GM12878 (cell line): Measurements from ENCODE around the gene LRCH3. TPM values are rescaled to one million over a fixed set of nuclear protein-coding genes. Genes with fewer than 3 reads are reported as not detected.

ENCODE experiments used
- ATAC-seq: fragments of 200-7000 bp; cut with Tn5 transposase; 3 replicates; pipeline ENCODE4 v1.9.1; 2020; ENCODE audit warnings: mild to moderate bottlenecking, moderate library complexity
- BruUV-seq: library from RNA; stranded (reverse); fragments of 400-500 nt; replicated peaks from 2 replicates; lab custom pipeline; 2021; lab: Mats Ljungman, UMichigan
- CTCF ChIA-PET: fragments of 300-600 bp; sonication (Branson Sonifier 250); formaldehyde crosslinking; extraction: SDS; loops from one replicate; lab custom pipeline; 2021; ENCODE audit warnings: inconsistent platforms; lab: Yijun Ruan, JAX
- POLR2A ChIA-PET: fragments of 350-600 bp; formaldehyde crosslinking; extraction: SDS; loops from one replicate; lab custom pipeline; 2021; ENCODE audit warnings: inconsistent platforms; lab: Charles Lee
- RAD21 ChIA-PET: fragments of 300-600 bp; sonication (Branson Sonifier 250); formaldehyde crosslinking; loops from one replicate; lab custom pipeline; 2023; ENCODE audit warnings: antibody characterized with exemption; ENCODE audit not compliant: unreplicated experiment; lab: Charles Lee
- SMC1A ChIA-PET: fragments of 300-600 bp; sonication (Branson Sonifier 250); formaldehyde crosslinking; loops from one replicate; lab custom pipeline; 2023; ENCODE audit not compliant: unreplicated experiment, uncharacterized antibody; lab: Charles Lee
- DNase-seq: peaks from one replicate; pipeline ENCODE4 v3.0.0-alpha.2; 2011; ENCODE audit warnings: low read depth, low spot score
- FAIRE-seq: peaks from 3 replicates; lab custom pipeline; 2011; peaks lifted over from hg19 to GRCh38; lab: Jason Lieb, UNC
- H2AFZ ChIP-seq: 2 replicates; pipeline ENCODE4 v1.6.0; 2011; ENCODE audit warnings: low read depth, low read length, control low read depth; ENCODE audit not compliant: control insufficient read depth
- H3K27ac ChIP-seq: 2 replicates; pipeline ENCODE4 v1.5.1; 2011; ENCODE audit warnings: control low read depth; ENCODE audit not compliant: control insufficient read depth, insufficient read depth
- H3K27me3 ChIP-seq, 2 experiments: replicated peaks in 1 of 2; 2 replicates each; pipeline versions ENCODE4 v1.6.0 to v1.6.1; 2011; ENCODE audit warnings: low read length in 1 of 2; ENCODE audit not compliant: control insufficient read depth in 2 of 2, insufficient read depth in 2 of 2
- H3K36me3 ChIP-seq, 2 experiments: 2 replicates each; pipeline ENCODE4 v1.5.1; 2011; ENCODE audit warnings: low read length in 1 of 2; ENCODE audit not compliant: control insufficient read depth in 2 of 2, insufficient read depth in 2 of 2
- H3K4me1 ChIP-seq: 2 replicates; pipeline ENCODE4 v1.6.1; 2011; ENCODE audit warnings: mild to moderate bottlenecking, low read length, moderate library complexity, mixed read lengths; ENCODE audit not compliant: control insufficient read depth, insufficient read depth
- H3K4me2 ChIP-seq: 2 replicates; pipeline ENCODE4 v1.6.0; 2011; ENCODE audit warnings: control low read depth; ENCODE audit not compliant: control insufficient read depth, insufficient read depth
- H3K4me3 ChIP-seq: fragments of 200-600 bp; sonication (generic); 2 replicates; pipeline ENCODE4 v1.5.1; 2016
- H3K79me2 ChIP-seq: 2 replicates; pipeline ENCODE4 v1.6.0; 2011; ENCODE audit warnings: low read length; ENCODE audit not compliant: control insufficient read depth, insufficient read depth
- H3K9ac ChIP-seq: 2 replicates; pipeline ENCODE4 v1.8.0; 2011; ENCODE audit warnings: low read length, control low read depth, mixed read lengths; ENCODE audit not compliant: control insufficient read depth, insufficient read depth
- H3K9me3 ChIP-seq: replicated peaks from 3 replicates; pipeline ENCODE4 v1.5.1; 2011; ENCODE audit warnings: mild to moderate bottlenecking, low read length; ENCODE audit not compliant: control insufficient read depth, insufficient read depth
- H4K20me1 ChIP-seq: 2 replicates; pipeline ENCODE4 v1.6.0; 2011; ENCODE audit not compliant: control insufficient read depth, insufficient read depth
- BHLHE40 ChIP-seq, 2 experiments: fragments of 450-650 bp in 1 of 2; IDR thresholded peaks; 2 replicates each; pipeline ENCODE4 v1.6.1; 2011 to 2017; ENCODE audit warnings: low read depth in 2 of 2, borderline replicate concordance in 1 of 2, improper control_type of control experiment in 1 of 2, low read length in 1 of 2, mild to moderate bottlenecking in 1 of 2
- CHD2 ChIP-seq: IDR thresholded peaks from 2 replicates; pipeline ENCODE4 v1.6.1; 2011; ENCODE audit warnings: low read depth, low read length, improper control_type of control experiment, borderline replicate concordance
- CREB1 ChIP-seq: IDR thresholded peaks from 2 replicates; pipeline ENCODE4 v1.6.1; 2012; ENCODE audit warnings: low read depth, mild to moderate bottlenecking, inconsistent platforms
- HDAC6 ChIP-seq: fragments of 200-600 bp; sonication (generic); IDR thresholded peaks from one replicate; pipeline ENCODE4 v1.8.0; 2017; ENCODE audit warnings: antibody characterized with exemption; ENCODE audit not compliant: unreplicated experiment
- JUND ChIP-seq: IDR thresholded peaks from 2 replicates; pipeline ENCODE4 v1.6.1; 2012; ENCODE audit warnings: low read depth, mild to moderate bottlenecking, low read length, improper control_type of control experiment, moderate library complexity
- NR2C2 ChIP-seq: IDR thresholded peaks from 2 replicates; pipeline ENCODE4 v1.6.1; 2011; ENCODE audit warnings: borderline replicate concordance, low read depth; ENCODE audit not compliant: control insufficient read depth, insufficient read length
- PML ChIP-seq: IDR thresholded peaks from 2 replicates; pipeline ENCODE4 v1.6.1; 2012; ENCODE audit warnings: low read length, inconsistent platforms
- RAD51 ChIP-seq: fragments of 450-650 bp; IDR thresholded peaks from 2 replicates; pipeline ENCODE4 v1.6.1; 2016; ENCODE audit warnings: moderate library complexity, mild to moderate bottlenecking, inconsistent platforms
- SMAD1 ChIP-seq: fragments of 450-650 bp; IDR thresholded peaks from 2 replicates; pipeline ENCODE4 v1.6.1; 2018; ENCODE audit warnings: mild to moderate bottlenecking, low read depth; ENCODE audit not compliant: partially characterized antibody
- STAT3 ChIP-seq: IDR thresholded peaks from 2 replicates; pipeline ENCODE4 v1.6.1; 2011; ENCODE audit warnings: low read depth, low read length, improper control_type of control experiment
- TCF3 ChIP-seq: IDR thresholded peaks from 2 replicates; pipeline ENCODE4 v1.6.1; 2012; ENCODE audit warnings: low read depth, mild to moderate bottlenecking, low read length, borderline replicate concordance; ENCODE audit not compliant: insufficient read depth
- ZBED1 ChIP-seq: IDR thresholded peaks from 2 replicates; pipeline ENCODE4 v1.6.1; 2016; ENCODE audit warnings: borderline replicate concordance
- ZNF207 ChIP-seq: fragments of 450-650 bp; IDR thresholded peaks from 2 replicates; pipeline ENCODE4 v1.6.1; 2014; ENCODE audit warnings: antibody characterized with exemption, mild to moderate bottlenecking, borderline replicate concordance
- ZZZ3 ChIP-seq: IDR thresholded peaks from 2 replicates; pipeline ENCODE4 v1.6.1; 2011; ENCODE audit warnings: low read depth; ENCODE audit not compliant: control insufficient read depth, insufficient read length
- WGBS: methylation state at CpG from one replicate; pipeline ENCODE4 v1.1.6; 2016; ENCODE audit warnings: low lambda C conversion rate; ENCODE audit not compliant: insufficient replicate concordance, insufficient coverage; ENCODE audit errors: missing lambda C conversion rate; 5-methylcytosine and 5-hydroxymethylcytosine counted together
- in situ Hi-C: fragments of 300-500 bp; cut with MboI; formaldehyde crosslinking; loops from 9 replicates; pipeline ENCODE4 v1.14.3; 2018; ENCODE audit warnings: mixed read lengths
- intact Hi-C: fragments of 100-400 bp; cut with micrococcal nuclease; formaldehyde crosslinking; loops from one replicate; pipeline ENCODE4 v1.14.2; 2022; ENCODE audit not compliant: unreplicated experiment
- polyA plus RNA-seq, 11 experiments: library from polyadenylated mRNA; depleted of rRNA in 4 of 11; unstranded in 6 of 11; stranded (reverse) in 5 of 11; fragments of >200 nt; fragmentation: Nextera tagmentation in 4 of 11; fragmentation: Illumina TruSeq in 1 of 11; extraction: Ambion mirVana in 4 of 11; extraction: Trizol in 1 of 11; gene quantifications; 1 replicate in 1 of 11; 2 replicates in 10 of 11; pipeline versions ENCODE4 v1.2.1 to v1.2.3, GENCODE V29; 2011 to 2016; ENCODE audit warnings: inconsistent platforms in 2 of 11, missing spikeins in 2 of 11, low read depth in 1 of 11
- total RNA-seq, 4 experiments: library from RNA; depleted of rRNA in 3 of 4; stranded (reverse); fragments of >200 nt in 3 of 4; fragmentation: Illumina TruSeq in 1 of 4; extraction: Trizol in 1 of 4; gene quantifications; 2 replicates each; pipeline versions ENCODE4 v1.2.1 to v1.2.3, GENCODE V29; 2013 to 2021
- TF ChIP-seq, protein P1 (sequence below): fragments of 450-650 bp; formaldehyde crosslinking; IDR thresholded peaks from 2 replicates; pipeline ENCODE4 v1.5.0; 2022; ENCODE audit warnings: mild to moderate bottlenecking, missing genetic modification characterization
- TF ChIP-seq, protein P2 (sequence below): fragments of 450-650 bp; IDR thresholded peaks from 2 replicates; pipeline ENCODE4 v1.6.1; 2017; ENCODE audit warnings: mild to moderate bottlenecking, low read depth, inconsistent platforms; ENCODE audit not compliant: poor library complexity, severe bottlenecking

The LRCH3 gene
- total and polyA plus RNA-seq, 10 of the 15 experiments (the other 5 are each of a cell fraction or from before 2014, with no cell fraction given), result 3.9 to 136 (median 40.6) TPM

- CTCF ChIA-PET, result no interaction called here
- intact Hi-C loops, result no loop called here
- H4K20me1 ChIP-seq, result no peaks in the 10 kb centered on the region
- no peak overlapping the region for H2AFZ ChIP-seq
- DNase-seq (no peak), ATAC-seq (no peak), FAIRE-seq (no peak)
- no peak overlapping the region for H3K4me3 ChIP-seq
- POLR2A ChIA-PET, result interaction anchor here (0.8 kb wide), 1 partner anchor 72 kb away, joined by 3 read pairs; no protein-coding TSS in a partner anchor
- H3K79me2 ChIP-seq, result peaks cover 25% of the 10 kb centered on the region
- no TSS peak for BruUV-seq
- 100% methylated on average over 1 of the region's 1 CpG for WGBS
- H3K4me2 ChIP-seq, result no peak overlapping the region
- peaks cover 34% of the 10 kb centered on the region for H3K4me1 ChIP-seq
- RAD21 ChIA-PET, result no interaction called here
- H3K9ac ChIP-seq, result no peak overlapping the region
- SMC1A ChIA-PET, result interaction anchor here (0.6 to 1.2 kb wide), 2 partner anchors 36 to 320 kb away, joined by 3 to 4 read pairs; no protein-coding TSS in a partner anchor
- H3K27me3 ChIP-seq, result no peaks in the 10 kb centered on the region
- in situ Hi-C loops, result no loop called here
- no peaks in the 10 kb centered on the region for H3K9me3 ChIP-seq
- H3K36me3 ChIP-seq, result no peaks in the 10 kb centered on the region
- H3K27ac ChIP-seq, result no peak overlapping the region
- TF ChIP-seq SMAD1, result no peak
- TF ChIP-seq PML, result no peak
- TF ChIP-seq STAT3, result no peak
- TF ChIP-seq, protein P1, sequence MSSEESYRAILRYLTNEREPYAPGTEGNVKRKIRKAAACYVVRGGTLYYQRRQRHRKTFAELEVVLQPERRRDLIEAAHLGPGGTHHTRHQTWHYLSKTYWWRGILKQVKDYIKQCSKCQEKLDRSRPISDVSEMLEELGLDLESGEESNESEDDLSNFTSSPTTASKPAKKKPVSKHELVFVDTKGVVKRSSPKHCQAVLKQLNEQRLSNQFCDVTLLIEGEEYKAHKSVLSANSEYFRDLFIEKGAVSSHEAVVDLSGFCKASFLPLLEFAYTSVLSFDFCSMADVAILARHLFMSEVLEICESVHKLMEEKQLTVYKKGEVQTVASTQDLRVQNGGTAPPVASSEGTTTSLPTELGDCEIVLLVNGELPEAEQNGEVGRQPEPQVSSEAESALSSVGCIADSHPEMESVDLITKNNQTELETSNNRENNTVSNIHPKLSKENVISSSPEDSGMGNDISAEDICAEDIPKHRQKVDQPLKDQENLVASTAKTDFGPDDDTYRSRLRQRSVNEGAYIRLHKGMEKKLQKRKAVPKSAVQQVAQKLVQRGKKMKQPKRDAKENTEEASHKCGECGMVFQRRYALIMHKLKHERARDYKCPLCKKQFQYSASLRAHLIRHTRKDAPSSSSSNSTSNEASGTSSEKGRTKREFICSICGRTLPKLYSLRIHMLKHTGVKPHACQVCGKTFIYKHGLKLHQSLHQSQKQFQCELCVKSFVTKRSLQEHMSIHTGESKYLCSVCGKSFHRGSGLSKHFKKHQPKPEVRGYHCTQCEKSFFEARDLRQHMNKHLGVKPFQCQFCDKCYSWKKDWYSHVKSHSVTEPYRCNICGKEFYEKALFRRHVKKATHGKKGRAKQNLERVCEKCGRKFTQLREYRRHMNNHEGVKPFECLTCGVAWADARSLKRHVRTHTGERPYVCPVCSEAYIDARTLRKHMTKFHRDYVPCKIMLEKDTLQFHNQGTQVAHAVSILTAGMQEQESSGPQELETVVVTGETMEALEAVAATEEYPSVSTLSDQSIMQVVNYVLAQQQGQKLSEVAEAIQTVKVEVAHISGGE (CRISPR knock-in tag), result no peak
- no peak for TF ChIP-seq HDAC6
- no peak for TF ChIP-seq BHLHE40 (IDR thresholded peaks at IDR 0.05; ENCODE audit: borderline replicate concordance in 1 of 2, low read depth in 2 of 2, low read length in 1 of 2)
- no peak for TF ChIP-seq ZNF207
- no peak for TF ChIP-seq CHD2
- TF ChIP-seq TCF3, result no peak
- no peak for TF ChIP-seq ZBED1
- TF ChIP-seq, protein P2, sequence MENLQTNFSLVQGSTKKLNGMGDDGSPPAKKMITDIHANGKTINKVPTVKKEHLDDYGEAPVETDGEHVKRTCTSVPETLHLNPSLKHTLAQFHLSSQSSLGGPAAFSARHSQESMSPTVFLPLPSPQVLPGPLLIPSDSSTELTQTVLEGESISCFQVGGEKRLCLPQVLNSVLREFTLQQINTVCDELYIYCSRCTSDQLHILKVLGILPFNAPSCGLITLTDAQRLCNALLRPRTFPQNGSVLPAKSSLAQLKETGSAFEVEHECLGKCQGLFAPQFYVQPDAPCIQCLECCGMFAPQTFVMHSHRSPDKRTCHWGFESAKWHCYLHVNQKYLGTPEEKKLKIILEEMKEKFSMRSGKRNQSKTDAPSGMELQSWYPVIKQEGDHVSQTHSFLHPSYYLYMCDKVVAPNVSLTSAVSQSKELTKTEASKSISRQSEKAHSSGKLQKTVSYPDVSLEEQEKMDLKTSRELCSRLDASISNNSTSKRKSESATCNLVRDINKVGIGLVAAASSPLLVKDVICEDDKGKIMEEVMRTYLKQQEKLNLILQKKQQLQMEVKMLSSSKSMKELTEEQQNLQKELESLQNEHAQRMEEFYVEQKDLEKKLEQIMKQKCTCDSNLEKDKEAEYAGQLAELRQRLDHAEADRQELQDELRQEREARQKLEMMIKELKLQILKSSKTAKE, result no peak
- no peak for TF ChIP-seq ZZZ3
- no peak for TF ChIP-seq CREB1
- no peak for TF ChIP-seq JUND
- no peak for TF ChIP-seq NR2C2
- TF ChIP-seq RAD51, result no peak
These were observed 3.6 kb upstream of the LRCH3 start for GRCh38 chr3:197787412-197787811.
